ENCODE measurements around the gene ARSJ. TPM values are rescaled to one million over a fixed set of nuclear protein-coding genes. Genes with fewer than 3 reads are reported as not detected.

ARSJ gene
- 13.6 TPM for total RNA-seq
- long read RNA-seq, full-length matches to known transcripts = 3 of 22 reads
- long read RNA-seq, partial matches to known transcripts = 3 of 22 reads
- long read RNA-seq, other reads (novel, unspliced or antisense) = 16 of 22 reads

DNA sequence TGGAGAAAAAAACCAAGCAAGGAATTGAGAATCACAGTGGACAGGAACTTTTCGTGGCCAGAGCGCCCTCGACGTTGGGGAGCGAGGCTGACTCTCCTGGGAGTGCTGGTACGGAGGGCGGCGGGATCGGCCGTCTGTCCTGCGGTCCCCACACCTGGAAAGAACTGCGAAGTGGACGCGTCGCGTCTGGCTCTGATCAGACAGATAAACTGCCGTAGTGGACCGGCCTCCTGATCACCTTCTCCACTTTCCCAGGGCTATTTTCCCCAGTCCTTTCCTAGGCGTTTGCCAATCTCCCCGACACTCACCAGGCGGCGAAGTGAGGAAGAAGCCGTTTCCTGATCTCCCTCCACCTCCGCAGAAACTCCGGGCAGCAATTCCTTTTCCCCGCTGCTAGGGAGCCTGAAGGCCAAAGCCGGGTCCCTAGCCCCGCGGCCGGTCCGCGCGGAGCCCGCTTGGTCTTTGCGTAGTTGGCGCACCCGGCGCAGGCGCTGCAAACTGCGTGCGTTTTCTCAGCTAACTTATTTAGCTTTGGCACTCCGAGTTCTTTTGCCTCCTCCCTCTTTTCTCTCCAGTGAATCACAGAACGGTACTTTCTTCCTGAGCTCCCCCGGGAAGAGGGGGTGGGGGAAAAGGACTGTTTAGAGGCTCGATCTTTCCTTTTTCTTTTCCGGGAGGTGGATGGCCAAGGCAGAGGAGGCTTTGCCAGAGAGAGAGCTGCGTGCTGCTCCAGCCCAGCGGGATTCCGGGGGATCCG, at the start of gene ARSJ:
Gene ARSJ (minus strand): TSS at position 500 of the 757 bp plus-strand sequence. CDS start 813 bp downstream, outside the sequence.
- peak; percentile 82 for DNase-seq
- Histone ChIP-seq H3K4me3 (peak within 1 kb of the TSS; percentile 55), H3K27me3 (no peaks in the 10 kb centered on the region), H3K36me3 (no peaks in the 10 kb centered on the region), H3K9me3 (no peaks in the 10 kb centered on the region), H3K4me1 (peaks cover 12% of the 10 kb centered on the region), H3K27ac (peak within 1 kb of the TSS; percentile 75)
- TF ChIP-seq, protein P1, sequence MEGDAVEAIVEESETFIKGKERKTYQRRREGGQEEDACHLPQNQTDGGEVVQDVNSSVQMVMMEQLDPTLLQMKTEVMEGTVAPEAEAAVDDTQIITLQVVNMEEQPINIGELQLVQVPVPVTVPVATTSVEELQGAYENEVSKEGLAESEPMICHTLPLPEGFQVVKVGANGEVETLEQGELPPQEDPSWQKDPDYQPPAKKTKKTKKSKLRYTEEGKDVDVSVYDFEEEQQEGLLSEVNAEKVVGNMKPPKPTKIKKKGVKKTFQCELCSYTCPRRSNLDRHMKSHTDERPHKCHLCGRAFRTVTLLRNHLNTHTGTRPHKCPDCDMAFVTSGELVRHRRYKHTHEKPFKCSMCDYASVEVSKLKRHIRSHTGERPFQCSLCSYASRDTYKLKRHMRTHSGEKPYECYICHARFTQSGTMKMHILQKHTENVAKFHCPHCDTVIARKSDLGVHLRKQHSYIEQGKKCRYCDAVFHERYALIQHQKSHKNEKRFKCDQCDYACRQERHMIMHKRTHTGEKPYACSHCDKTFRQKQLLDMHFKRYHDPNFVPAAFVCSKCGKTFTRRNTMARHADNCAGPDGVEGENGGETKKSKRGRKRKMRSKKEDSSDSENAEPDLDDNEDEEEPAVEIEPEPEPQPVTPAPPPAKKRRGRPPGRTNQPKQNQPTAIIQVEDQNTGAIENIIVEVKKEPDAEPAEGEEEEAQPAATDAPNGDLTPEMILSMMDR (IDR thresholded peaks at IDR 0.05) = no peak
- ATAC-seq = peak; percentile 82
- intact Hi-C loops (cut with DNase I) = no loop called here

DNA sequence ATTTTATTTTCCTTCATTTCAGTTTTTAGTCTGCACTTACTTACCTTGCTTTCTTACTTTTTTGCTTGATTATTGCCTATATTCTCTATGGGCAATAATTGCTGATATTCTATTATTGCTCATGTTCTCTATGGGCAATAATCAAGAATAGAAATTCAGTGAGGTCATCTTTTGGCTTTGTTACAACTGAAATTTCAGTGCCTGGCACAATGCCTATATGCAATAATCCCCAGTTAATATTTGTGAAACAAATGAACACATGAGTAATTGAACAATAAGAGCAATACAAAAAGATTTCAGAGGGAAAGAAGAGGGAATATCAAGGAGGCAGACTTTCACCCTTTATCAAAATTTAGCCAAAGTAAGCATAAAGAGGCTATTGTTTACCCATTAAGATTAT, 48.6 kb upstream of the ARSJ start:
- TF ChIP-seq, protein P1 (IDR thresholded peaks at IDR 0.05) = no peak
- Histone ChIP-seq H3K4me1 (no peaks in the 10 kb centered on the region), H3K36me3 (no peaks in the 10 kb centered on the region), H3K4me3 (no peak overlapping the region), H3K9me3 (no peaks in the 10 kb centered on the region), H3K27ac (no peak overlapping the region), H3K27me3 (no peaks in the 10 kb centered on the region)
- ATAC-seq (no peak), DNase-seq (no peak)
- intact Hi-C loops (cut with DNase I) = no loop called here

DNA sequence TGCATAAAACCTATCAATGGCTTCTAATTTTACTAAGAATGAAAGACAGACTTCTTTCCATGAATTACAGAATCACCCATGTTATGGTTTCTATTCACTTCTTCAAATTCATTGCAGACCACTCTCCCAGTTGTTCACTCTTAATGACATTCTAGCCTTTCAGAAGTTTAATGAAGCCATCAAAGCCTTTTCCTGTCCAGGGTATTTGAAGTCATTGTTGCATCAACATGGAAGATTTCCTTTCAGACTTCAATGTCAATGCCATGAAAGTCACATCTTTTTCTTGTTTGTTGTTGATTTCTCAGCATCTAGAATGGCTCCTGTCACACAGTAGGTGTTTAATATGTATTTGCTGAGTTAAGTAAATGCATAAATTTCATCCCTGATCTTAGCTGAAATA, 48.1 kb upstream of the ARSJ start:
- ATAC-seq (no peak), DNase-seq (no peak)
- no peaks in the 10 kb centered on the region for H3K4me1 ChIP-seq
- H3K27ac ChIP-seq = no peak overlapping the region
- H3K9me3 ChIP-seq = no peaks in the 10 kb centered on the region
- no peaks in the 10 kb centered on the region for H3K36me3 ChIP-seq
- no peaks in the 10 kb centered on the region for H3K27me3 ChIP-seq
- intact Hi-C loops (cut with DNase I) = no loop called here
- H3K4me3 ChIP-seq = no peak overlapping the region
- TF ChIP-seq, protein P1 (IDR thresholded peaks at IDR 0.05) = no peak

DNA sequence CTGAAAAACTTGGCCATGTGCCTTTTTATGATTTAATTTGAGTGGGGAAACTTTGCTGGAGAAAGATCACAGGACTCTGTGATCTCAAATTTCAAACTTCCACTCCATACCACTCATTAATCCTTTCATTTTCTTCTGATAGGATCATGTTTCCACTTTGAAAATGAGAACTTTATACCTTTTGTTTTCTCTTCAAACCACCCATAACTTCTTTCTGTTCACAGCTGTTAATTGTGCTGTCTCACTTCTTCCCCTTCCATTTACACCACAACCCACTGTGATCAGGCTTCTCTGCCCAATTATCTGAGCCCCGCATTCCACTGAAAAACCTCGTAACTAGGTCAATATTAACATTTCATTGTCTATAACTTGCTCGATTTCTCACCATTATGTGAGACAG, 47.0 kb upstream of the ARSJ start:
- ATAC-seq = no peak
- intact Hi-C loops (cut with DNase I) = no loop called here
- DNase-seq = no peak
- TF ChIP-seq, protein P1 (IDR thresholded peaks at IDR 0.05) = no peak
- Histone ChIP-seq H3K27me3 (no peaks in the 10 kb centered on the region), H3K27ac (no peak overlapping the region), H3K36me3 (no peaks in the 10 kb centered on the region), H3K4me3 (no peak overlapping the region), H3K4me1 (no peaks in the 10 kb centered on the region), H3K9me3 (no peaks in the 10 kb centered on the region)

DNA sequence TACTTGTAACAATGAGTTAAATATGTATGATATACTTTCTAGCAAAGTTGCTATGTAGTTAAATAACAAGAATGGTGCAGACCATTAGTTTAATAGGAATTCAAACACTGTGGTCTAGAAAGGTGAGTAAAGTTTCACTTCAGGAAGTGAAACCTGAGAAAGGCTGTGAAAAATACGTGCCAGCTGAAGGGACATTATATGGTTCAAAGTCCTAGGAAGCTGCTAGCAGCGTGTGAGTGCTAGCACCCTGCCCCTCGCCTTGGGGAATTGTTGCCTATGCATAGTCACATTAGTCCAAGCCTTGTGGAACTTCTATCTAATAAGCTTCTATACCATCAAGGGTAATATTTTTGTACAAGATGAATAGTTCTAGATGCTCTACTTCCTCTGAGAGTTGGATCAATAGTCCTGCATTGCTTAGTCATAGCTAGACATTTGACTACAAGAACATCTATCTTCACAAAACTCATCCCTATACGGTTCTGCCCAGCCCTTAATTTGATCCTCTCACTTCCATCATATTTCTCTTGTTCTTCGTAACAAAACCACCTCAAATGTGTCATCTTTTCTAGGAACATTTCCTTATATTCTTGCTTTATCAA, 45.8 kb upstream of the ARSJ start:
- H3K27me3 ChIP-seq = no peaks in the 10 kb centered on the region
- no peaks in the 10 kb centered on the region for H3K36me3 ChIP-seq
- no peak for ATAC-seq
- intact Hi-C loops (cut with DNase I) = no loop called here
- TF ChIP-seq, protein P1 (IDR thresholded peaks at IDR 0.05) = no peak
- H3K4me3 ChIP-seq = no peak overlapping the region
- no peak for DNase-seq
- H3K27ac ChIP-seq = no peak overlapping the region
- H3K4me1 ChIP-seq = no peaks in the 10 kb centered on the region
- H3K9me3 ChIP-seq = no peaks in the 10 kb centered on the region
